SJCRH30 (cell line): Measurements from ENCODE around the gene NXPH3. TPM values are rescaled to one million over a fixed set of nuclear protein-coding genes. Genes with fewer than 3 reads are reported as not detected.

Experiments used
- total RNA-seq: library from RNA; depleted of rRNA; stranded (reverse); fragments of >200 nt; shearing (Covaris generic); gene quantifications from 2 replicates; pipeline ENCODE4 v1.2.3, GENCODE V29; 2014; rRNA removed

Gene NXPH3
- total RNA-seq, 1 experiment from 2014 or later: 1.0 TPM

Other genes starting within 250 kb of the NXPH3 start
- gene ZNF652, start 213.6 kb upstream of the NXPH3 start, total RNA-seq: 28.2 and 29.2 TPM in 2 replicates
- gene PHB1, start 161.0 kb upstream of the NXPH3 start, total RNA-seq: 240 and 249 TPM in 2 replicates
- gene NGFR, start 80.6 kb upstream of the NXPH3 start, total RNA-seq: 104 and 105 TPM in 2 replicates
- gene SPOP, start 102.2 kb downstream of the NXPH3 start, total RNA-seq: 31.3 and 33.0 TPM in 2 replicates
- gene SLC35B1, start 132.1 kb downstream of the NXPH3 start, total RNA-seq: 48.9 and 52.2 TPM in 2 replicates
- gene FAM117A, start 188.3 kb downstream of the NXPH3 start, total RNA-seq: 9.2 and 10.1 TPM in 2 replicates
- 38.5 and 40.1 TPM in 2 replicates for gene KAT7, start 212.8 kb downstream of the NXPH3 start, total RNA-seq